Tibial nerve (tissue), 3 donors: Measurements from ENCODE around the gene GPR158.

Experiments used
- CTCF ChIP-seq, 5 experiments: fragments of 200-600 bp in 3 of 5; fragments of 450-650 bp in 2 of 5; sonication (generic) in 3 of 5; IDR thresholded peaks; one replicate each; pipeline ENCODE4 v1.5.1; 2016 to 2019; ENCODE audit warnings: antibody characterized with exemption in 5 of 5, mild to moderate bottlenecking in 3 of 5, moderate library complexity in 2 of 5
- POLR2A ChIP-seq, 2 donors: fragments of 450-650 bp; IDR thresholded peaks; one replicate each; pipeline ENCODE4 v1.6.1; 2017; ENCODE audit warnings: antibody characterized with exemption in 2 of 2, mild to moderate bottlenecking in 2 of 2, moderate library complexity in 2 of 2

GRCh38 chr10:25633542-25633941 lies 458.7 kb downstream of the GPR158 start:
- TF ChIP-seq CTCF (IDR thresholded peaks at IDR 0.05) (no peak), POLR2A (IDR thresholded peaks at IDR 0.05) (no peak)
